Activated B cell treated with CpG ODN at 0.5 μM for 24 hours (primary cell): ENCODE data around the gene TTC33. TPM values are rescaled to one million over a fixed set of nuclear protein-coding genes. Genes with fewer than 3 reads are reported as not detected.

Source experiments
- ATAC-seq: fragments of 200-7000 bp; cut with Tn5 transposase; one replicate; pipeline ENCODE4 v1.10.0; 2021; ENCODE audit warnings: low read depth, mild to moderate bottlenecking, moderate library complexity
- CTCF ChIA-PET: fragments of 350-600 bp; sonication (Branson Sonifier 250); formaldehyde crosslinking; loops from one replicate; lab custom pipeline; 2021; ENCODE audit warnings: antibody characterized with exemption; lab: Charles Lee
- POLR2A ChIA-PET: fragments of 350-600 bp; sonication (Branson Sonifier 250); formaldehyde crosslinking; loops from one replicate; lab custom pipeline; 2021; ENCODE audit warnings: antibody characterized with exemption; lab: Charles Lee
- DNase-seq: peaks from one replicate; pipeline ENCODE4 v3.0.0; 2022
- H3K27ac Mint-ChIP-seq: one replicate; pipeline ENCODE4 v1.8.0; 2020; ENCODE audit warnings: mixed read lengths
- H3K27me3 Mint-ChIP-seq: one replicate; pipeline ENCODE4 v1.8.0; 2021; ENCODE audit warnings: mixed read lengths
- H3K36me3 Mint-ChIP-seq: one replicate; pipeline ENCODE4 v1.8.0; 2021; ENCODE audit warnings: low read depth, mixed read lengths
- H3K4me1 Mint-ChIP-seq: one replicate; pipeline ENCODE4 v1.8.0; 2021; ENCODE audit warnings: mixed read lengths
- H3K4me3 Mint-ChIP-seq: one replicate; pipeline ENCODE4 v1.8.0; 2020; ENCODE audit warnings: mild to moderate bottlenecking, mixed read lengths
- H3K9me3 Mint-ChIP-seq: one replicate; pipeline ENCODE4 v1.8.0; 2020; ENCODE audit warnings: mixed read lengths
- CTCF ChIP-seq: fragments of 200-600 bp; IDR thresholded peaks from one replicate; pipeline ENCODE4 v1.8.0; 2022; ENCODE audit warnings: antibody characterized with exemption, mild to moderate bottlenecking
- intact Hi-C: fragments of 100-400 bp; cut with micrococcal nuclease; formaldehyde crosslinking; loops from one replicate; pipeline ENCODE4 v1.15.1; 2024
- total RNA-seq: library from RNA; stranded (reverse); gene quantifications from 2 replicates; pipeline ENCODE4 v1.2.3, GENCODE V29; 2022

The TTC33 gene
- total RNA-seq, 1 donor from 2014 or later = 9.2 TPM

- TF ChIP-seq CTCF = no peak
- ATAC-seq (no peak), DNase-seq (no peak)
- intact Hi-C loops = no loop called here
- Mint-ChIP-seq H3K9me3 (no peaks in the 10 kb centered on the region), H3K36me3 (peaks cover 40% of the 10 kb centered on the region), H3K27me3 (no peaks in the 10 kb centered on the region), H3K27ac (no peak overlapping the region), H3K4me3 (no peak overlapping the region), H3K4me1 (peaks cover 12% of the 10 kb centered on the region)
- CTCF ChIA-PET = interaction anchor here (1.1 kb wide), 1 partner anchor 9 kb away, joined by 3 read pairs; no protein-coding TSS in a partner anchor
- POLR2A ChIA-PET = no interaction called here
Observed at GRCh38 chr5:40778133-40778532, 22.4 kb upstream of the TTC33 start.

GRCh38 chr5:40776658-40776977, 20.9 kb upstream of the TTC33 start:
- H3K4me3 Mint-ChIP-seq = no peak overlapping the region
- no peaks in the 10 kb centered on the region for H3K27me3 Mint-ChIP-seq
- ChIA-PET POLR2A (interaction anchor here (0.6 kb wide), 1 partner anchor 1128 kb away, joined by 3 read pairs; no protein-coding TSS in a partner anchor), CTCF (no interaction called here)
- no peak for ATAC-seq
- H3K9me3 Mint-ChIP-seq = no peaks in the 10 kb centered on the region
- H3K4me1 Mint-ChIP-seq = peaks cover 2% of the 10 kb centered on the region
- peaks cover 49% of the 10 kb centered on the region for H3K36me3 Mint-ChIP-seq
- intact Hi-C loops = no loop called here
- TF ChIP-seq CTCF = no peak
- no peak overlapping the region for H3K27ac Mint-ChIP-seq
- no peak for DNase-seq

- H3K27ac Mint-ChIP-seq = no peak overlapping the region
- H3K4me1 Mint-ChIP-seq = peaks cover 1% of the 10 kb centered on the region
- H3K9me3 Mint-ChIP-seq = no peaks in the 10 kb centered on the region
- H3K36me3 Mint-ChIP-seq = peaks cover 52% of the 10 kb centered on the region
- DNase-seq = no peak
- no peak for ATAC-seq
- no peak overlapping the region for H3K4me3 Mint-ChIP-seq
- H3K27me3 Mint-ChIP-seq = no peaks in the 10 kb centered on the region
- POLR2A ChIA-PET = interaction anchor here (0.6 to 0.7 kb wide), 2 partner anchors 87 to 1129 kb away, joined by 3 to 7 read pairs; no protein-coding TSS in a partner anchor
- CTCF ChIA-PET = no interaction called here
- no peak for TF ChIP-seq CTCF
- intact Hi-C loops = no loop called here
Observed at GRCh38 chr5:40775846-40776657, 20.3 kb upstream of the TTC33 start.

- peaks cover 54% of the 10 kb centered on the region for H3K36me3 Mint-ChIP-seq
- no peak for ATAC-seq
- H3K27me3 Mint-ChIP-seq = no peaks in the 10 kb centered on the region
- no peak overlapping the region for H3K4me3 Mint-ChIP-seq
- TF ChIP-seq CTCF = no peak
- H3K9me3 Mint-ChIP-seq = no peaks in the 10 kb centered on the region
- CTCF ChIA-PET = interaction anchor here (0.7 kb wide), 1 partner anchor 757 kb away, joined by 3 read pairs; no protein-coding TSS in a partner anchor
- no peak overlapping the region for H3K27ac Mint-ChIP-seq
- intact Hi-C loops = no loop called here
- H3K4me1 Mint-ChIP-seq = no peaks in the 10 kb centered on the region
- POLR2A ChIA-PET = interaction anchor here (0.6 to 0.7 kb wide), 2 partner anchors 88 to 283 kb away, joined by 5 to 7 read pairs; no protein-coding TSS in a partner anchor
- DNase-seq = no peak
Observed at GRCh38 chr5:40775085-40775845, 19.5 kb upstream of the TTC33 start.

- POLR2A ChIA-PET = interaction anchor here (0.6 kb wide), 1 partner anchor 282 kb away, joined by 5 read pairs; no protein-coding TSS in a partner anchor
- intact Hi-C loops = no loop called here
- Mint-ChIP-seq H3K27me3 (no peaks in the 10 kb centered on the region), H3K27ac (no peak overlapping the region), H3K9me3 (no peaks in the 10 kb centered on the region), H3K4me1 (no peaks in the 10 kb centered on the region), H3K36me3 (peaks cover 54% of the 10 kb centered on the region), H3K4me3 (no peak overlapping the region)
- no peak for ATAC-seq
- no peak for DNase-seq
- TF ChIP-seq CTCF = no peak
- CTCF ChIA-PET = interaction anchor here (0.7 kb wide), 1 partner anchor 757 kb away, joined by 3 read pairs; no protein-coding TSS in a partner anchor
Observed at GRCh38 chr5:40774623-40775022, 18.9 kb upstream of the TTC33 start.
